Ishikawa (cell line): ENCODE measurements around the gene TNFRSF4.

Experiments used
- CEBPB ChIP-seq: IDR thresholded peaks from 2 replicates; pipeline ENCODE4 v1.6.1; 2012
- CREB1 ChIP-seq: IDR thresholded peaks from 2 replicates; pipeline ENCODE4 v1.6.1; 2012; ENCODE audit warnings: low read depth
- EGR1 ChIP-seq: IDR thresholded peaks from 2 replicates; pipeline ENCODE4 v1.6.1; 2012
- EP300 ChIP-seq: IDR thresholded peaks from 2 replicates; pipeline ENCODE4 v1.6.1; 2012; ENCODE audit warnings: borderline replicate concordance
- FOXM1 ChIP-seq: IDR thresholded peaks from 2 replicates; pipeline ENCODE4 v1.6.1; 2012; ENCODE audit warnings: low read depth, borderline replicate concordance
- NFIC ChIP-seq: IDR thresholded peaks from 2 replicates; pipeline ENCODE4 v1.6.1; 2012
- RAD21 ChIP-seq: IDR thresholded peaks from 2 replicates; pipeline ENCODE4 v1.6.1; 2012; ENCODE audit warnings: low read depth
- TAF1 ChIP-seq: IDR thresholded peaks from 2 replicates; pipeline ENCODE4 v1.6.1; 2012; ENCODE audit warnings: low read depth, mild to moderate bottlenecking
- TCF12 ChIP-seq: IDR thresholded peaks from 2 replicates; pipeline ENCODE4 v1.6.1; 2012; ENCODE audit warnings: low read depth
- TEAD4 ChIP-seq: IDR thresholded peaks from 2 replicates; pipeline ENCODE4 v1.6.1; 2012
- YY1 ChIP-seq: IDR thresholded peaks from 2 replicates; pipeline ENCODE4 v1.6.1; 2012; ENCODE audit warnings: low read depth
- ZBTB7A ChIP-seq: IDR thresholded peaks from 2 replicates; pipeline ENCODE4 v1.6.1; 2012; ENCODE audit warnings: low read depth
- TF ChIP-seq, protein P1 (sequence below): IDR thresholded peaks from 2 replicates; pipeline ENCODE4 v1.6.1; 2012
- TF ChIP-seq, protein P2 (sequence below): IDR thresholded peaks from 2 replicates; pipeline ENCODE4 v1.6.1; 2012; ENCODE audit warnings: low read depth, mild to moderate bottlenecking
- TF ChIP-seq, protein P3 (sequence below): IDR thresholded peaks from 2 replicates; pipeline ENCODE4 v1.6.1; 2012

The TNFRSF4 gene

DNA sequence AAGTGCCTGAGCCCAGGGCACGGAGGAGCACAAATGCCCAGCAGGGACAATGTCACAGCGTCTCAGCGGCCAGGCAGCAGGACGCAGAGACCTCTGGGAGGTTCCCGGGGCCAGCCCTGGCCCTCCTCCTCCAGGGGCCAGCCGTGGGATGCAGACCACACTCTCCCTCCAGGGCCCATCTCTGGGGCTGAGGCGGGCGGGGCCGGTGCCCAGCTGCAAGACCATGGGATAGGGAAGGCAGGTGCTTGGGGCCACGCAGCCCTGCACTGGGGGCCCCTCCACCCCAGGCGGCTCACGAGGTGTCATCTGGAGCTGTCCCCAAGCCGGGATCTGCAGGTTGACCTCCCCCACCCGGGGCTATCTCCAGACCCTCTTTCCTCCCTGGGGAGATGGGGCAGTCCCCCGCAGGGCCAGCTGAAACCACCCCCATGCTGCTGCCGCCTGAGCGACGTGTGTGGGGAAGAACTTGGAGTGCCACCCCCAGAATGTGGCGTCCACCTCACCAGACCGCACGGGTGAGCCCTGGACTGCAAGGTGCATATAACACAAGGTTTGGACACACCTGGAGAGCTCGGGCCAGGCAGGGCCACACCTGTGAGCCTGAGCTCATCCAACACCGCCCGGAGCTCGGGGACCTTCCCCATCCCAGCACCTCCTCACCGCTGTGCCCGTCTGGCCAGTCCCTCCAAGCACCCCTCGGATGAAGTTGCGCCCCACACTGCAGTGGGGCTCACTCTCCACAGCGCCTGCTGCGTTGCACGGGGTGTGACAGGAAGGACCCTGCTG lies 44.3 kb downstream of the TNFRSF4 start:
- TF ChIP-seq RAD21 (no peak), ZBTB7A (no peak; the same call in 1 of the 2 replicates), TCF12 (no peak), CEBPB (no peak), YY1 (no peak), EP300 (no peak)
- TF ChIP-seq, protein P1, sequence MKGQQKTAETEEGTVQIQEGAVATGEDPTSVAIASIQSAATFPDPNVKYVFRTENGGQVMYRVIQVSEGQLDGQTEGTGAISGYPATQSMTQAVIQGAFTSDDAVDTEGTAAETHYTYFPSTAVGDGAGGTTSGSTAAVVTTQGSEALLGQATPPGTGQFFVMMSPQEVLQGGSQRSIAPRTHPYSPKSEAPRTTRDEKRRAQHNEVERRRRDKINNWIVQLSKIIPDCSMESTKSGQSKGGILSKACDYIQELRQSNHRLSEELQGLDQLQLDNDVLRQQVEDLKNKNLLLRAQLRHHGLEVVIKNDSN, result no peak
- TF ChIP-seq, protein P2, sequence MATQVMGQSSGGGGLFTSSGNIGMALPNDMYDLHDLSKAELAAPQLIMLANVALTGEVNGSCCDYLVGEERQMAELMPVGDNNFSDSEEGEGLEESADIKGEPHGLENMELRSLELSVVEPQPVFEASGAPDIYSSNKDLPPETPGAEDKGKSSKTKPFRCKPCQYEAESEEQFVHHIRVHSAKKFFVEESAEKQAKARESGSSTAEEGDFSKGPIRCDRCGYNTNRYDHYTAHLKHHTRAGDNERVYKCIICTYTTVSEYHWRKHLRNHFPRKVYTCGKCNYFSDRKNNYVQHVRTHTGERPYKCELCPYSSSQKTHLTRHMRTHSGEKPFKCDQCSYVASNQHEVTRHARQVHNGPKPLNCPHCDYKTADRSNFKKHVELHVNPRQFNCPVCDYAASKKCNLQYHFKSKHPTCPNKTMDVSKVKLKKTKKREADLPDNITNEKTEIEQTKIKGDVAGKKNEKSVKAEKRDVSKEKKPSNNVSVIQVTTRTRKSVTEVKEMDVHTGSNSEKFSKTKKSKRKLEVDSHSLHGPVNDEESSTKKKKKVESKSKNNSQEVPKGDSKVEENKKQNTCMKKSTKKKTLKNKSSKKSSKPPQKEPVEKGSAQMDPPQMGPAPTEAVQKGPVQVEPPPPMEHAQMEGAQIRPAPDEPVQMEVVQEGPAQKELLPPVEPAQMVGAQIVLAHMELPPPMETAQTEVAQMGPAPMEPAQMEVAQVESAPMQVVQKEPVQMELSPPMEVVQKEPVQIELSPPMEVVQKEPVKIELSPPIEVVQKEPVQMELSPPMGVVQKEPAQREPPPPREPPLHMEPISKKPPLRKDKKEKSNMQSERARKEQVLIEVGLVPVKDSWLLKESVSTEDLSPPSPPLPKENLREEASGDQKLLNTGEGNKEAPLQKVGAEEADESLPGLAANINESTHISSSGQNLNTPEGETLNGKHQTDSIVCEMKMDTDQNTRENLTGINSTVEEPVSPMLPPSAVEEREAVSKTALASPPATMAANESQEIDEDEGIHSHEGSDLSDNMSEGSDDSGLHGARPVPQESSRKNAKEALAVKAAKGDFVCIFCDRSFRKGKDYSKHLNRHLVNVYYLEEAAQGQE, result no peak

- no peak for TF ChIP-seq YY1
- TF ChIP-seq RAD21, result no peak
- no peak for TF ChIP-seq EP300
- TF ChIP-seq TEAD4, result no peak
- no peak for TF ChIP-seq TAF1
- TF ChIP-seq CEBPB, result no peak
- TF ChIP-seq TCF12, result no peak
- TF ChIP-seq CREB1, result no peak
- TF ChIP-seq FOXM1, result no peak
- TF ChIP-seq, protein P1, result no peak
- no peak for TF ChIP-seq EGR1
- TF ChIP-seq NFIC, result no peak
- TF ChIP-seq, protein P2, result no peak
- no peak for TF ChIP-seq ZBTB7A
- TF ChIP-seq, protein P3, sequence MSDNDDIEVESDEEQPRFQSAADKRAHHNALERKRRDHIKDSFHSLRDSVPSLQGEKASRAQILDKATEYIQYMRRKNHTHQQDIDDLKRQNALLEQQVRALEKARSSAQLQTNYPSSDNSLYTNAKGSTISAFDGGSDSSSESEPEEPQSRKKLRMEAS, result no peak
Measured at GRCh38 chr1:1168451-1169411, 45.2 kb downstream of the TNFRSF4 start.

- no peak for TF ChIP-seq TAF1
- TF ChIP-seq NFIC, result no peak
- TF ChIP-seq, protein P2, result no peak
- TF ChIP-seq FOXM1, result no peak
Measured at GRCh38 chr1:1167841-1168450, 46.0 kb downstream of the TNFRSF4 start.

DNA sequence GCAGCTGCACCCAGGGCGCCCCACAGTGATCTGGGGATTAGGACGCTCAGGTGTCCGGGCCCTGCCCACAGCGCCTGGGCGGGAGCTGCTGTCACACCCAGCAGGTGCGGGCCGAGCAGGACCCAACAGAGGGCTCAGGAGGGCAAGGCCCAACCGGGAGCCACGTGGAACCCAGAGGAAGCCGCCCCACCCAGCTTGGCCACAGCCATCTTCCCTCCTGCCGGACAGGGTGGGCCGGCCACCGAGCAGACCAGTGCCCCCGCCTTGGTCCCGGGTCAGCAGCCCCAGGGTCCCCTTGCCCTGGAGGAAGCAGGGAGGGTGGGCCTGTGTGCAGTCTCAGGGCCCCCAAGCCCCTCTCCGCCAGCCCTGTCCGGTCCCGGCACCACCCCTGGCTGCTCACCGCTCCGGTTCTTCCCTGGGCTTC lies 46.5 kb downstream of the TNFRSF4 start:
- TF ChIP-seq, protein P3, result no peak
- TF ChIP-seq RAD21 (no peak), YY1 (no peak), CREB1 (no peak), EGR1 (no peak), TEAD4 (no peak), TAF1 (no peak), FOXM1 (no peak), EP300 (no peak), NFIC (no peak), CEBPB (no peak), TCF12 (no peak), ZBTB7A (no peak)
- TF ChIP-seq, protein P2, result no peak
- TF ChIP-seq, protein P1, result no peak
